WTC11 (cell line): Measurements from ENCODE around the gene LARP4B.

Experiments used
- CREB1 ChIP-seq: sonication (generic); formaldehyde crosslinking; IDR thresholded peaks from 2 replicates; pipeline ENCODE4 v1.8.0; 2023; ENCODE audit warnings: mild to moderate bottlenecking, missing genetic modification reagents
- ETV6 ChIP-seq: sonication (generic); formaldehyde crosslinking; IDR thresholded peaks from 2 replicates; pipeline ENCODE4 v1.8.1; 2022; ENCODE audit warnings: mild to moderate bottlenecking, missing genetic modification reagents
- NFYB ChIP-seq: sonication (generic); formaldehyde crosslinking; conservative IDR thresholded peaks from 2 replicates; pipeline ENCODE4 v1.8.0; 2022; ENCODE audit warnings: low read depth, missing genetic modification reagents
- NR1H2 ChIP-seq: sonication (generic); formaldehyde crosslinking; IDR thresholded peaks from 2 replicates; pipeline ENCODE4 v1.9.0; 2021; ENCODE audit warnings: mild to moderate bottlenecking, moderate library complexity, missing genetic modification reagents
- ZNF138 ChIP-seq: sonication (generic); formaldehyde crosslinking; conservative IDR thresholded peaks from 2 replicates; pipeline ENCODE4 v1.8.1; 2022; ENCODE audit warnings: mild to moderate bottlenecking, moderate library complexity, missing genetic modification reagents
- TF ChIP-seq, protein P1 (sequence below): sonication (generic); formaldehyde crosslinking; IDR thresholded peaks from 2 replicates; pipeline ENCODE4 v1.8.0; 2023; ENCODE audit warnings: mild to moderate bottlenecking, missing genetic modification reagents
- TF ChIP-seq, protein P2 (sequence below): fragments of 200-600 bp; IDR thresholded peaks from 2 replicates; pipeline ENCODE4 v1.8.0; 2022; ENCODE audit warnings: antibody characterized with exemption
- TF ChIP-seq, protein P3 (sequence below): sonication (generic); formaldehyde crosslinking; conservative IDR thresholded peaks from 2 replicates; pipeline ENCODE4 v1.8.1; 2022; ENCODE audit warnings: mild to moderate bottlenecking, missing genetic modification reagents
- TF ChIP-seq, protein P4 (sequence below): sonication (generic); formaldehyde crosslinking; IDR thresholded peaks from 2 replicates; pipeline ENCODE4 v1.8.1; 2023; ENCODE audit warnings: mild to moderate bottlenecking, missing genetic modification reagents, borderline replicate concordance
- TF ChIP-seq, protein P5 (sequence below): sonication (generic); formaldehyde crosslinking; IDR thresholded peaks from 2 replicates; pipeline ENCODE4 v1.8.0; 2022; ENCODE audit warnings: mild to moderate bottlenecking, missing genetic modification reagents

DNA sequence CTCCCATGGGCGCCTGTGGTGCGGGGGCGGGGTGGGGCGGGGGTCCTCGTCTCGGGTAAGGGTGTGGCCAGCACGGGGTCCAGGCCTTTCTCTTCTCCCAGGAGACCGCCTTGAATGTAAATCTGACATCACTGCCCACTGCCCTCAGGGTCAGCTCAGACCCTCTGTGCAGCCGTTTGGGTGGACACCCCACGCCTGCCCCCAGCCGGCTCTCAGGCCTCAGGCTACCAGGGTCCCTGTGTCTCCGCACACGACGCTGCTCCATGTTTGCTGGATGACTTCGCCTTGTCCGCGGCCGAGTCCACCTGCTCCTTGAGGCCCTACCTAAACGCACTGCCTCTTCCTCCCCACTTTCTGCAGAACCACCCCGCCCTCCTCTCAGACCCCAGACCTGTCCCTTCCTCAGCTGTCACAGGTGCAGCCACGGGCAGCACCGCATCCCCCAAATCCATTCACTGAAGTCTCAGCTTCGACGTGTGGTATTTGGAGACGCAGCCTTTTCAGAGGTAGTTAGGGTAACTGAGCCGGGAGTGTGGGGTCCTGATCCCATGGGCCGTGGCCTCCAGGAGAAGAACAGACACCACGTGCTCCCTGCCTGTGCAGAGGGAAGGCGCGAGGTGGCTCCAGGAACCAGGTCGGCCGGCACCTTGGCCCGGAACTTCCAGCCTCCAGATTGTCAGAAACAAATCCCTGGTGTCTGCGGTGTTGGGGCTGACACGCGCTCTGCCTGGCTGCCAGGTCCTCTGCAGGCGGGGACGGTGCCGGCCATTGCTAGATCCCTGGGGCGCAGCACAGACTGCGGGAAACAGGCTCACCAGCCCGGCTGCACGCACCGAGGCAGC lies 144.7 kb downstream of the LARP4B start:
- TF ChIP-seq ETV6 (CRISPR knock-in tag) (no peak), ZNF138 (CRISPR knock-in tag) (no peak), NFYB (no peak), NR1H2 (no peak), CREB1 (CRISPR knock-in tag) (no peak)
- TF ChIP-seq, protein P1, sequence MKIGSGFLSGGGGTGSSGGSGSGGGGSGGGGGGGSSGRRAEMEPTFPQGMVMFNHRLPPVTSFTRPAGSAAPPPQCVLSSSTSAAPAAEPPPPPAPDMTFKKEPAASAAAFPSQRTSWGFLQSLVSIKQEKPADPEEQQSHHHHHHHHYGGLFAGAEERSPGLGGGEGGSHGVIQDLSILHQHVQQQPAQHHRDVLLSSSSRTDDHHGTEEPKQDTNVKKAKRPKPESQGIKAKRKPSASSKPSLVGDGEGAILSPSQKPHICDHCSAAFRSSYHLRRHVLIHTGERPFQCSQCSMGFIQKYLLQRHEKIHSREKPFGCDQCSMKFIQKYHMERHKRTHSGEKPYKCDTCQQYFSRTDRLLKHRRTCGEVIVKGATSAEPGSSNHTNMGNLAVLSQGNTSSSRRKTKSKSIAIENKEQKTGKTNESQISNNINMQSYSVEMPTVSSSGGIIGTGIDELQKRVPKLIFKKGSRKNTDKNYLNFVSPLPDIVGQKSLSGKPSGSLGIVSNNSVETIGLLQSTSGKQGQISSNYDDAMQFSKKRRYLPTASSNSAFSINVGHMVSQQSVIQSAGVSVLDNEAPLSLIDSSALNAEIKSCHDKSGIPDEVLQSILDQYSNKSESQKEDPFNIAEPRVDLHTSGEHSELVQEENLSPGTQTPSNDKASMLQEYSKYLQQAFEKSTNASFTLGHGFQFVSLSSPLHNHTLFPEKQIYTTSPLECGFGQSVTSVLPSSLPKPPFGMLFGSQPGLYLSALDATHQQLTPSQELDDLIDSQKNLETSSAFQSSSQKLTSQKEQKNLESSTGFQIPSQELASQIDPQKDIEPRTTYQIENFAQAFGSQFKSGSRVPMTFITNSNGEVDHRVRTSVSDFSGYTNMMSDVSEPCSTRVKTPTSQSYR (CRISPR knock-in tag), result no peak
- TF ChIP-seq, protein P2, sequence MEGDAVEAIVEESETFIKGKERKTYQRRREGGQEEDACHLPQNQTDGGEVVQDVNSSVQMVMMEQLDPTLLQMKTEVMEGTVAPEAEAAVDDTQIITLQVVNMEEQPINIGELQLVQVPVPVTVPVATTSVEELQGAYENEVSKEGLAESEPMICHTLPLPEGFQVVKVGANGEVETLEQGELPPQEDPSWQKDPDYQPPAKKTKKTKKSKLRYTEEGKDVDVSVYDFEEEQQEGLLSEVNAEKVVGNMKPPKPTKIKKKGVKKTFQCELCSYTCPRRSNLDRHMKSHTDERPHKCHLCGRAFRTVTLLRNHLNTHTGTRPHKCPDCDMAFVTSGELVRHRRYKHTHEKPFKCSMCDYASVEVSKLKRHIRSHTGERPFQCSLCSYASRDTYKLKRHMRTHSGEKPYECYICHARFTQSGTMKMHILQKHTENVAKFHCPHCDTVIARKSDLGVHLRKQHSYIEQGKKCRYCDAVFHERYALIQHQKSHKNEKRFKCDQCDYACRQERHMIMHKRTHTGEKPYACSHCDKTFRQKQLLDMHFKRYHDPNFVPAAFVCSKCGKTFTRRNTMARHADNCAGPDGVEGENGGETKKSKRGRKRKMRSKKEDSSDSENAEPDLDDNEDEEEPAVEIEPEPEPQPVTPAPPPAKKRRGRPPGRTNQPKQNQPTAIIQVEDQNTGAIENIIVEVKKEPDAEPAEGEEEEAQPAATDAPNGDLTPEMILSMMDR, result no peak
- TF ChIP-seq, protein P3, sequence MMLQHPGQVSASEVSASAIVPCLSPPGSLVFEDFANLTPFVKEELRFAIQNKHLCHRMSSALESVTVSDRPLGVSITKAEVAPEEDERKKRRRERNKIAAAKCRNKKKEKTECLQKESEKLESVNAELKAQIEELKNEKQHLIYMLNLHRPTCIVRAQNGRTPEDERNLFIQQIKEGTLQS, result no peak
- TF ChIP-seq, protein P4, sequence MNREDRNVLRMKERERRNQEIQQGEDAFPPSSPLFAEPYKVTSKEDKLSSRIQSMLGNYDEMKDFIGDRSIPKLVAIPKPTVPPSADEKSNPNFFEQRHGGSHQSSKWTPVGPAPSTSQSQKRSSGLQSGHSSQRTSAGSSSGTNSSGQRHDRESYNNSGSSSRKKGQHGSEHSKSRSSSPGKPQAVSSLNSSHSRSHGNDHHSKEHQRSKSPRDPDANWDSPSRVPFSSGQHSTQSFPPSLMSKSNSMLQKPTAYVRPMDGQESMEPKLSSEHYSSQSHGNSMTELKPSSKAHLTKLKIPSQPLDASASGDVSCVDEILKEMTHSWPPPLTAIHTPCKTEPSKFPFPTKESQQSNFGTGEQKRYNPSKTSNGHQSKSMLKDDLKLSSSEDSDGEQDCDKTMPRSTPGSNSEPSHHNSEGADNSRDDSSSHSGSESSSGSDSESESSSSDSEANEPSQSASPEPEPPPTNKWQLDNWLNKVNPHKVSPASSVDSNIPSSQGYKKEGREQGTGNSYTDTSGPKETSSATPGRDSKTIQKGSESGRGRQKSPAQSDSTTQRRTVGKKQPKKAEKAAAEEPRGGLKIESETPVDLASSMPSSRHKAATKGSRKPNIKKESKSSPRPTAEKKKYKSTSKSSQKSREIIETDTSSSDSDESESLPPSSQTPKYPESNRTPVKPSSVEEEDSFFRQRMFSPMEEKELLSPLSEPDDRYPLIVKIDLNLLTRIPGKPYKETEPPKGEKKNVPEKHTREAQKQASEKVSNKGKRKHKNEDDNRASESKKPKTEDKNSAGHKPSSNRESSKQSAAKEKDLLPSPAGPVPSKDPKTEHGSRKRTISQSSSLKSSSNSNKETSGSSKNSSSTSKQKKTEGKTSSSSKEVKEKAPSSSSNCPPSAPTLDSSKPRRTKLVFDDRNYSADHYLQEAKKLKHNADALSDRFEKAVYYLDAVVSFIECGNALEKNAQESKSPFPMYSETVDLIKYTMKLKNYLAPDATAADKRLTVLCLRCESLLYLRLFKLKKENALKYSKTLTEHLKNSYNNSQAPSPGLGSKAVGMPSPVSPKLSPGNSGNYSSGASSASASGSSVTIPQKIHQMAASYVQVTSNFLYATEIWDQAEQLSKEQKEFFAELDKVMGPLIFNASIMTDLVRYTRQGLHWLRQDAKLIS (CRISPR knock-in tag), result no peak
- TF ChIP-seq, protein P5, sequence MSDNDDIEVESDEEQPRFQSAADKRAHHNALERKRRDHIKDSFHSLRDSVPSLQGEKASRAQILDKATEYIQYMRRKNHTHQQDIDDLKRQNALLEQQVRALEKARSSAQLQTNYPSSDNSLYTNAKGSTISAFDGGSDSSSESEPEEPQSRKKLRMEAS (CRISPR knock-in tag), result no peak
